Thoracic aorta (tissue), 2 donors: ENCODE data around the gene ARPP19. TPM values are rescaled to one million over a fixed set of nuclear protein-coding genes. Genes with fewer than 3 reads are reported as not detected.

Source experiments
- ATAC-seq: fragments of 150-250 bp; one replicate; pipeline ENCODE4 v1.8.0; 2017; ENCODE audit warnings: low read depth; ENCODE audit not compliant: insufficient number of reproducible peaks, low FRiP score
- DNase-seq: peaks from one replicate; pipeline ENCODE4 v3.0.0-alpha.2; 2020; ENCODE audit warnings: low spot score
- H3K27ac ChIP-seq, 2 donors: fragments of 200-600 bp; sonication (generic); 1 replicate in 1 of 2; 2 replicates in 1 of 2; pipeline ENCODE4 v1.5.1; 2016; ENCODE audit warnings: mild to moderate bottlenecking in 2 of 2, moderate library complexity in 2 of 2
- H3K27me3 ChIP-seq: fragments of 200-600 bp; sonication (generic); replicated peaks from 2 replicates; pipeline ENCODE4 v1.6.0; 2016; ENCODE audit warnings: mild to moderate bottlenecking; ENCODE audit not compliant: insufficient read depth
- H3K36me3 ChIP-seq: fragments of 200-600 bp; sonication (generic); one replicate; pipeline ENCODE4 v1.5.1; 2016
- H3K4me1 ChIP-seq, 2 donors: fragments of 200-600 bp; sonication (generic); 1 replicate in 1 of 2; 2 replicates in 1 of 2; pipeline versions ENCODE4 v1.5.1 to v1.6.0; 2016; ENCODE audit warnings: low read depth in 2 of 2, mild to moderate bottlenecking in 1 of 2; ENCODE audit not compliant: control insufficient read depth in 1 of 2
- H3K4me3 ChIP-seq: fragments of 200-600 bp; sonication (generic); 2 replicates; pipeline ENCODE4 v1.5.1; 2016; ENCODE audit warnings: mild to moderate bottlenecking
- H3K9me3 ChIP-seq: fragments of 200-600 bp; sonication (generic); 2 replicates; pipeline ENCODE4 v1.5.1; 2016
- CTCF ChIP-seq: fragments of 200-600 bp; sonication (generic); IDR thresholded peaks from one replicate; pipeline ENCODE4 v1.5.1; 2019; ENCODE audit warnings: antibody characterized with exemption
- total RNA-seq, 2 donors: library from RNA; depleted of rRNA; stranded (reverse); fragments of >200 nt; gene quantifications; one replicate each; pipeline versions ENCODE4 v1.1.0 to v1.2.3, GENCODE V29; 2016

Gene ARPP19
- total RNA-seq, 2 donors from 2014 or later: 102 to 172 TPM

- Histone ChIP-seq H3K9me3 (no peaks in the 10 kb centered on the region), H3K27me3 (no peaks in the 10 kb centered on the region), H3K4me1 (peaks cover 40 to 47% of the 10 kb centered on the region in 2 donors), H3K4me3 (no peak overlapping the region), H3K27ac (no peak overlapping the region), H3K36me3 (no peaks in the 10 kb centered on the region)
- no peak for TF ChIP-seq CTCF
- no peak for ATAC-seq
- no peak for DNase-seq
Observed at GRCh38 chr15:52559022-52559421, 9.8 kb downstream of the ARPP19 start.

DNA sequence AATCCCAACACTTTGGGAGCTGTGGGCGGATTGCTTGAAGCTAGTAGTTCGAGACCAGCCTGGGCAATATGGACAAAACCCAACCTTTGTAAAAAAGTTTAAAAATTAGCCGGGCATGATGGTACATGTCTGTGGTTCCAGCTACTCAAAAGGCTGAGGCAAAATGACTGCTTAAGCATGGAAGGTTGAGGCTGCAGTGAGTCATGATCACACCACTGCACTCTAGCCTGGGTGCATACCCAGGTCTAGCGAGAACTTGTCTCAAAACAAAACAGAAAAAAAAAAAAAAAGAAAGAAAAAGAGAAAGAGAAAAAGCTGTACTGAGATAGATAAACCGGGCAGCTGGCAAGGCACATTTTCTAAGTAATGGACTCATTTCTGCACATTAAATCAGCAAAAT, 10.6 kb downstream of the ARPP19 start:
- H3K27me3 ChIP-seq: no peaks in the 10 kb centered on the region
- no peak for DNase-seq
- no peaks in the 10 kb centered on the region for H3K9me3 ChIP-seq
- no peak overlapping the region for H3K27ac ChIP-seq
- no peak for TF ChIP-seq CTCF
- no peak overlapping the region for H3K4me3 ChIP-seq
- H3K4me1 ChIP-seq: peaks cover 40 to 47% of the 10 kb centered on the region in 2 donors
- H3K36me3 ChIP-seq: no peaks in the 10 kb centered on the region
- ATAC-seq: peak; percentile 79

DNA sequence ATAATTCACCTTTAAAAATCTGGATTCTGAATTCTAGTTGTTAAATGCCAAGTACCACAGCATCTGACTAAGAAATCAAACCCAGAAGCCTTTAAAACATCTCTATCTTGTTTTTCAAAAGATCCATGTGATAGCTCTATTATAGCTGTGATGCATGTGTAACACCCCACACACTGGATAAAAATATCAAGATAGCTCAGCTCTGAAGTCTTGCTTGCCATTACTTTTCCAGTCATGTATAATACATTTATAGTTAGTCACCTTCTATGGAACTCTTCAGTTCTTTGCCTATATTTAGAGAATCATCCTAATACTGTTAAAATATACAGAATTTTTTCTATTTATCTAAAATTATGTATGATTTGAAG, 11.6 kb downstream of the ARPP19 start:
- no peaks in the 10 kb centered on the region for H3K27me3 ChIP-seq
- TF ChIP-seq CTCF: no peak
- no peak overlapping the region for H3K27ac ChIP-seq
- no peak overlapping the region for H3K4me3 ChIP-seq
- no peaks in the 10 kb centered on the region for H3K36me3 ChIP-seq
- H3K9me3 ChIP-seq: no peaks in the 10 kb centered on the region
- H3K4me1 ChIP-seq: peaks cover 31 to 47% of the 10 kb centered on the region in 2 donors
- ATAC-seq: no peak
- no peak for DNase-seq

GRCh38 chr15:52556524-52557273, 12.1 kb downstream of the ARPP19 start:
- Histone ChIP-seq H3K27me3 (no peaks in the 10 kb centered on the region), H3K4me3 (no peak overlapping the region), H3K9me3 (no peaks in the 10 kb centered on the region), H3K27ac (no peak overlapping the region), H3K36me3 (peaks cover 2% of the 10 kb centered on the region), H3K4me1 (peaks cover 31 to 46% of the 10 kb centered on the region in 2 donors)
- DNase-seq (no peak), ATAC-seq (no peak)
- no peak for TF ChIP-seq CTCF

- H3K4me3 ChIP-seq: no peak overlapping the region
- ATAC-seq (no peak), DNase-seq (no peak)
- H3K27me3 ChIP-seq: no peaks in the 10 kb centered on the region
- H3K36me3 ChIP-seq: peaks cover 5% of the 10 kb centered on the region
- H3K9me3 ChIP-seq: no peaks in the 10 kb centered on the region
- no peak overlapping the region for H3K27ac ChIP-seq
- no peak for TF ChIP-seq CTCF
- H3K4me1 ChIP-seq: peaks cover 9 to 15% of the 10 kb centered on the region in 2 donors
Observed at GRCh38 chr15:52552303-52552702, 16.5 kb downstream of the ARPP19 start.
